ENCODE data around the gene RHNO1.
A peak's percentile ranks its signal among the peaks of the same experiment; 100 is the strongest.

The RHNO1 gene

DNA sequence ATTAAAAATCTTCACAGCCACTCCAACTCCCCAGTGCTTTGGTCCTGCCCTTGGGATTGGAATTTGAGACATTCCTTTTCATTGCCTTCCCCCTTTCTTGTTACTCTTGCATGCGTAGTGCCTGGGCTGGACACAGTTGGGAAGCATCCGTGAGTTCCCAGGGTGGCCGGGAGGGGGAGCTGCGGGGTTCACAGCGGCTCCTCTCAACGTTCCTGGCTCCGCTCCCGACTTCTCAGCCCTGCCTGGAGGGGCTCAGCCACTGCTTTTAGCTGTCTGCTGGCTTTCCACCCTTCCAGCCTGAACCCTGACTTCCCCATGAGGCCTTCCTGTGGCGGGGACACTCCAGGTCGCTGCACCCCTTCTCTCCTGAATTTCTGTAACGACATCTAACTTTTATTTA, 23.4 kb upstream of the RHNO1 start:
- no peak overlapping the region for H3K4me3 ChIP-seq (replicated peaks; ENCODE audit: low read depth, low read length)
- DNase-seq (ENCODE audit: low read depth), result peak; percentile 82
- TF ChIP-seq, protein P1, sequence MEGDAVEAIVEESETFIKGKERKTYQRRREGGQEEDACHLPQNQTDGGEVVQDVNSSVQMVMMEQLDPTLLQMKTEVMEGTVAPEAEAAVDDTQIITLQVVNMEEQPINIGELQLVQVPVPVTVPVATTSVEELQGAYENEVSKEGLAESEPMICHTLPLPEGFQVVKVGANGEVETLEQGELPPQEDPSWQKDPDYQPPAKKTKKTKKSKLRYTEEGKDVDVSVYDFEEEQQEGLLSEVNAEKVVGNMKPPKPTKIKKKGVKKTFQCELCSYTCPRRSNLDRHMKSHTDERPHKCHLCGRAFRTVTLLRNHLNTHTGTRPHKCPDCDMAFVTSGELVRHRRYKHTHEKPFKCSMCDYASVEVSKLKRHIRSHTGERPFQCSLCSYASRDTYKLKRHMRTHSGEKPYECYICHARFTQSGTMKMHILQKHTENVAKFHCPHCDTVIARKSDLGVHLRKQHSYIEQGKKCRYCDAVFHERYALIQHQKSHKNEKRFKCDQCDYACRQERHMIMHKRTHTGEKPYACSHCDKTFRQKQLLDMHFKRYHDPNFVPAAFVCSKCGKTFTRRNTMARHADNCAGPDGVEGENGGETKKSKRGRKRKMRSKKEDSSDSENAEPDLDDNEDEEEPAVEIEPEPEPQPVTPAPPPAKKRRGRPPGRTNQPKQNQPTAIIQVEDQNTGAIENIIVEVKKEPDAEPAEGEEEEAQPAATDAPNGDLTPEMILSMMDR (IDR thresholded peaks at IDR 0.05; ENCODE audit: low read length, missing control alignments), result peak; percentile 95

DNA sequence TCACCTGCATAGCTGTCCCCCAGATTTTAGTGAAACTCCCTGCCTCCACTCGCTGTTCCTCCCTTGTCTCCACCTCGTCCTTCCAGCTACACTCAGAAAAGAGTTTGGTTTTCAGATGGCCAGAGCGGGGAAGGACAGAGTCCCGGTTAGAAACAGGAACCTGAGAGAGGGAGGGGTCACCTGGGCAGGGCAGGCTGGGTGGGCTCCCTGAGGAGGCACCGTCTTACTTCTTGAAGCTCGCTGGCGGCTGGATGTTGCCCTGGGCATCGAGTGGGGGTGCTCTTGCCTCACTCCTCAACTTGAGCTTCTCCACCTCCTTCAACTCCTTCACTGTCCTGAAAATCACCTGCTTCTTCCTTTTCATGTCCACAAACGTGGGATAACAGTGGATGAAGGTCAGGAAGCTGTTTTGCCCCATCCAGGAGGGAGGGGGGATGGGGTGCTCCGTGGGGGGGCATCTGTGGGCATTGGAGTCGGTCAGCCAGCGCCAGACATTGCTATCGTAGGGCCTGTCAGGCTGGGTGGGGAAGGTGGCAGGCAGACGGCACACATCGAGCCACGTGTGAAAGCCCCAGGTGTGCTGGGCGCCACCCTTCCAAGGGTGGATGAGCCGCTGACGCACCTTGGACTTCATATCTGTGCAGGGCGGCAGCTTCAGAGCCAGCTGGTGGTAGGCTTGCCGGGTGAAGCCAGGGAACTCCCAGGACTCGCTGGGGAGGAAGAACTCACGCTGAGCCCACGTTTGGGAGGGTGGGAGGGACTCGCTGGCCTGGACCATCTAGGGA, 22.2 kb upstream of the RHNO1 start:
- TF ChIP-seq, protein P1 (IDR thresholded peaks at IDR 0.05; ENCODE audit: low read length, missing control alignments), result no peak
- no peak for DNase-seq (ENCODE audit: low read depth)

DNA sequence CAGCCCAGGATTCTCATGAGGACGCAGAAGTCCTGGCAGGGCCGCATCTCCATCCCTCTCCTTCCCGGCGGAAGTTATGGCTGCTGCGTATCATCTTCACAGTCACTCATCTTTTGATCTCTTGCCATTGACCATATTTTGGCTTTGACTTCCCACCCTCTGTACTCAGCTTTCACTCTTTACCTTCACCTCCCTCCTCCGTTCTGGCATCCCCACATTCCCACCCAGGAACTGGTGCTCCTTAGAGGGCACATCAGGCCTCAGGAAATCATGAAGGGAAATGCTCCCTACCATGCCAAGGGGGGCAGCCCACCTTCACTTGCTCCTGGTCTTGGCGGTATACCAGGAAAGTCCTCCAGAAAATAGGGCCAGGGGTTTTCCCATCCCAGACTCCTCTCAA, 21.5 kb upstream of the RHNO1 start:
- TF ChIP-seq, protein P1 (IDR thresholded peaks at IDR 0.05; ENCODE audit: low read length, missing control alignments), result no peak
- H3K4me3 ChIP-seq (replicated peaks; ENCODE audit: low read depth, low read length), result no peak overlapping the region
- DNase-seq (ENCODE audit: low read depth), result no peak

More for the DNA sequence above, 22.2 kb upstream of the RHNO1 start:
- no peak overlapping the region for H3K4me3 ChIP-seq (replicated peaks; ENCODE audit: low read depth, low read length)

DNA sequence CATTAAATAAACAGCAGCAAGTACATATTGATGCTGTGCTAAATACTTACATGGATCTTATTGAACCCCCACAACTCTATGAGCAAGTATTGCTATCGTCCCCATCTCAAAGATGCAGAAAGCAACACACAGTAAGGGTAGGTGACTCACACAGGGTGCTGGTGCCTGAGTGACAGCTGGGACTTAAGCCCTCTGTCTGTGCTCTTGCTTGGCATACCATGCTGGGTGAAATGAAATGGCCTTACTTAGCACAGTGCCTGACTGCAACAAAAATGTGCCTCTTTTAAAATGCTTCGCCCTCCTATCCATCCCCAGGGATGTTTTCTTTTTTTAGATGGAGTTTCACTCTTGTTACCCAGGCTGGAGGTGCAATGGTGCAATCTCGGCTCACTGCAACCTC, 21.0 kb upstream of the RHNO1 start:
- TF ChIP-seq, protein P1 (IDR thresholded peaks at IDR 0.05; ENCODE audit: low read length, missing control alignments), result no peak
- H3K4me3 ChIP-seq (replicated peaks; ENCODE audit: low read depth, low read length), result no peak overlapping the region
- DNase-seq (ENCODE audit: low read depth), result no peak

DNA sequence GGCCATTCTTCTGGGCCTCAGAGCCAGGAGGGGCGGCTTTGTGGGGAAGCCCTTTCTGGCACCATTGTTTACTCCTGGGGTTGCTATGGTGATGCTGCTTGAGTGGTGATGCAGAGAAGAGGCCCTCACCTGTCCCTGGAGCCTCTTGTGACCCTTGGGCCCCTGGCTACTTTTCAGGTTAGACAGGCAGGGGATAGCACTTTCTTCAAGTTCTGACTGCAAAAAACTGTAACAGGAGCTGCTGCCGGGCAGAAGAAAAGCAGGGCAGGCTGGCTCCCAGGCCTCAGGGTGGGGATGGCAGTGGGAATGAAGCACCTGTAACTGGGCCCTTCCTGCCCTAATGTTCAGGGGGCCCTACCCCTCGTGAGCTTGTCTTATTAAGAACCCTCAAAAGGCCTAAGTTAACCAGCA, 20.0 kb upstream of the RHNO1 start, which contains the start of gene TEX52:
TSS of gene TEX52 (minus strand) at position 19 of the 411 bp plus-strand sequence. CDS start at position 6, 13 bp downstream.
- no peak within 1 kb of the TSS for H3K4me3 ChIP-seq (replicated peaks; ENCODE audit: low read depth, low read length)
- TF ChIP-seq, protein P1 (IDR thresholded peaks at IDR 0.05; ENCODE audit: low read length, missing control alignments), result no peak

DNA sequence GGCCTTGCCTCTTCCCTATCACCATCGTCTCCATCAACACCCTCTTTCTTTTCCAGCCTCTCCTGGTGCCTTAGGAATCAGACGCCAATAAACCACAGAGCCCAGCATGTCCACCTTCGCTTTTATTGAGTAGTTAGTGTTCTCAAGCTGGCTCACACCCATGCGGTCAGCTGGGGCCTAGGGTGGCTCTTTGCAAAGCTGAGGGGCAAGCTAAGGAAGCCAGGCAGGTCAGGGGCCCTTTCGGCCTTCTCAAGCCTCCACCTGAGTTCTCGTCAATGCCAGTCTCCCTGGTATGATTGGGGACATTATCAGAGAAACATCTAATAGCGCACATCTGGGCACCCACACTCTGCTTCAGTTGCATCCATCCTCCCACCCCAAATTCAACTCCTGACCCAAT, 19.4 kb upstream of the RHNO1 start:
- TF ChIP-seq, protein P1 (IDR thresholded peaks at IDR 0.05; ENCODE audit: low read length, missing control alignments), result no peak
- H3K4me3 ChIP-seq (replicated peaks; ENCODE audit: low read depth, low read length), result no peak overlapping the region
- no peak for DNase-seq (ENCODE audit: low read depth)

More for the DNA sequence above, 20.0 kb upstream of the RHNO1 start, which contains the start of gene TEX52:
- no peak for DNase-seq (ENCODE audit: low read depth)

DNA sequence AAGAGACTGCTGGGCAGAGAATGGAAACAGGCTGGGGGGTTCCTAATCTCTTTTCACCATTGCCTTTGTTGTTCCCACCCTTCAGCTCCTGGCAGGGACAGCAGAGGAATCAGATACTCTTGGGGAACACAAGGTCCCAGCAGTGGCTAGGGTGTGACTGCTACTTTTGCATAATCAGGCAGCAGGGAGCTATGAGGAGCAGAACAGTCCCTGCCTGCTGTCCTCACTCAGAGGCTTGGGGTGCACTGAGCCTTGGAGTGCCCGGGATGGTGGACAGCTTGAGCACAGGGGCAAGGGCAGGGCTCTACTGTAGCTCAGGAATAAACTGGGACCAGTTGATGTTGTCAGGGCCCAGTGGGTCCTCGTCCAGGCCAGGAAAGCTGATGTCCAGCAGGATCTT, 18.7 kb upstream of the RHNO1 start:
- no peak overlapping the region for H3K4me3 ChIP-seq (replicated peaks; ENCODE audit: low read depth, low read length)
- TF ChIP-seq, protein P1 (IDR thresholded peaks at IDR 0.05; ENCODE audit: low read length, missing control alignments), result no peak
- no peak for DNase-seq (ENCODE audit: low read depth)
